Type B pancreatic cell (in vitro differentiated cells): ENCODE measurements around the gene MELK. TPM values are rescaled to one million over a fixed set of nuclear protein-coding genes. Genes with fewer than 3 reads are reported as not detected.

Experiments
- DNase-seq: peaks from one replicate; pipeline ENCODE4 v3.0.0; 2021; ENCODE audit warnings: mixed read lengths; ENCODE audit not compliant: unreplicated experiment; ENCODE audit errors: extremely low spot score
- H3K27ac Mint-ChIP-seq: 2 replicates; pipeline ENCODE4 v1.8.0; 2021; ENCODE audit warnings: mild to moderate bottlenecking, mixed read lengths
- H3K27me3 Mint-ChIP-seq: 2 replicates; pipeline ENCODE4 v1.8.0; 2021; ENCODE audit warnings: mixed read lengths
- H3K36me3 Mint-ChIP-seq: 2 replicates; pipeline ENCODE4 v1.8.0; 2021; ENCODE audit warnings: mixed read lengths
- H3K4me1 Mint-ChIP-seq: one replicate; pipeline ENCODE4 v1.8.0; 2021; ENCODE audit warnings: mixed read lengths; ENCODE audit not compliant: unreplicated experiment
- H3K4me3 Mint-ChIP-seq: 2 replicates; pipeline ENCODE4 v1.8.0; 2021; ENCODE audit warnings: mild to moderate bottlenecking, mixed read lengths
- H3K9me3 Mint-ChIP-seq: 2 replicates; pipeline ENCODE4 v1.8.0; 2021; ENCODE audit warnings: mixed read lengths
- total RNA-seq: library from RNA; stranded (reverse); gene quantifications from 2 replicates; pipeline ENCODE4 v1.2.1, GENCODE V29; 2021; ENCODE audit warnings: low replicate concordance
- TF ChIP-seq, protein P1 (sequence below): fragments of 200-600 bp; sonication (generic); conservative IDR thresholded peaks from 2 replicates; pipeline ENCODE4 v1.5.0; 2021; ENCODE audit warnings: antibody characterized with exemption, mild to moderate bottlenecking

The MELK gene
- total RNA-seq, 1 donor from 2014 or later, result 35.8 TPM

DNA sequence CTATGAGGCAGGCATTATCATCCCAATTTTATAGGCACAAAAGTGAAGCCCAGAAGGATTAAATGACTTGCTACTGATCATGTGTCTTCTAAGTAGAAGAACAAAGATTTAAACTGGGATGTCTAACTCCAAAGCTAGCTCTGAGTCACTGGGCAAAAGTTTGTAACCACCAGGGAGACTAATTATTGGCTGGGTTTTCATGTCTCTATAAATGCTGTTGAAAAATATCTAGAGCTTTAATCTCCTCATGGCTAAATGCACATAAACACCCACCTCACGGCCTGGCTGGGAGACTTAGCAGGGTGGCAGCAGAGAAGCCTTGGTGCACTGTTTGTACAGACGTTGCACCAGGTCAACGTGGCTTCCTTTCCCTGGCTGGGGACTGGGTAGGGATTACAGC lies 144.6 kb downstream of the MELK start:
- no peaks in the 10 kb centered on the region for H3K36me3 Mint-ChIP-seq
- peaks cover 50% of the 10 kb centered on the region for H3K27me3 Mint-ChIP-seq
- peaks cover 3% of the 10 kb centered on the region for H3K4me1 Mint-ChIP-seq
- TF ChIP-seq, protein P1, sequence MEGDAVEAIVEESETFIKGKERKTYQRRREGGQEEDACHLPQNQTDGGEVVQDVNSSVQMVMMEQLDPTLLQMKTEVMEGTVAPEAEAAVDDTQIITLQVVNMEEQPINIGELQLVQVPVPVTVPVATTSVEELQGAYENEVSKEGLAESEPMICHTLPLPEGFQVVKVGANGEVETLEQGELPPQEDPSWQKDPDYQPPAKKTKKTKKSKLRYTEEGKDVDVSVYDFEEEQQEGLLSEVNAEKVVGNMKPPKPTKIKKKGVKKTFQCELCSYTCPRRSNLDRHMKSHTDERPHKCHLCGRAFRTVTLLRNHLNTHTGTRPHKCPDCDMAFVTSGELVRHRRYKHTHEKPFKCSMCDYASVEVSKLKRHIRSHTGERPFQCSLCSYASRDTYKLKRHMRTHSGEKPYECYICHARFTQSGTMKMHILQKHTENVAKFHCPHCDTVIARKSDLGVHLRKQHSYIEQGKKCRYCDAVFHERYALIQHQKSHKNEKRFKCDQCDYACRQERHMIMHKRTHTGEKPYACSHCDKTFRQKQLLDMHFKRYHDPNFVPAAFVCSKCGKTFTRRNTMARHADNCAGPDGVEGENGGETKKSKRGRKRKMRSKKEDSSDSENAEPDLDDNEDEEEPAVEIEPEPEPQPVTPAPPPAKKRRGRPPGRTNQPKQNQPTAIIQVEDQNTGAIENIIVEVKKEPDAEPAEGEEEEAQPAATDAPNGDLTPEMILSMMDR, result no peak
- no peak overlapping the region for H3K4me3 Mint-ChIP-seq
- H3K27ac Mint-ChIP-seq, result no peak overlapping the region
- no peak for DNase-seq
- peaks cover 8% of the 10 kb centered on the region for H3K9me3 Mint-ChIP-seq

DNA sequence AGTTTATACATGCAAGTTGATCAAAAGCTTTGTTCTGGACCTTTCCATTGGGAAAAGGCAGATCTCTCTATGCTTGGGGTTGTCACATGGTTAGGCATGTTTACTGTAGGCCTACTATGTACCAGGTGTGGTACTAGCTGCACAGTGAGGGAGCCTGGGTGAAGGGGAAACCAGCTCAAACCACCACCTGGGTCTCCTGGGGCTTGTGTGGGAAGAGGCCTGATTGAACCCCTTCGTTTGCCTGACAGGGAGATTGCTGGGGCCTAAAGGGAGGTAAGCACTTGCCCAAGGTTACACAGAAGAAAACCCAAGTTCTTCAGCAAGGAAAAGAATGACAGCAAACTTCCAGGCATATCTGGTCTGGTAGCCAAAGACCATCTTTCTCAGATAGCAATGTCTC lies 145.9 kb downstream of the MELK start:
- Mint-ChIP-seq H3K9me3 (peaks cover 2% of the 10 kb centered on the region), H3K4me1 (peaks cover 3% of the 10 kb centered on the region), H3K27me3 (peaks cover 49% of the 10 kb centered on the region), H3K27ac (no peak overlapping the region), H3K36me3 (no peaks in the 10 kb centered on the region), H3K4me3 (no peak overlapping the region)
- TF ChIP-seq, protein P1, result no peak
- DNase-seq, result no peak

DNA sequence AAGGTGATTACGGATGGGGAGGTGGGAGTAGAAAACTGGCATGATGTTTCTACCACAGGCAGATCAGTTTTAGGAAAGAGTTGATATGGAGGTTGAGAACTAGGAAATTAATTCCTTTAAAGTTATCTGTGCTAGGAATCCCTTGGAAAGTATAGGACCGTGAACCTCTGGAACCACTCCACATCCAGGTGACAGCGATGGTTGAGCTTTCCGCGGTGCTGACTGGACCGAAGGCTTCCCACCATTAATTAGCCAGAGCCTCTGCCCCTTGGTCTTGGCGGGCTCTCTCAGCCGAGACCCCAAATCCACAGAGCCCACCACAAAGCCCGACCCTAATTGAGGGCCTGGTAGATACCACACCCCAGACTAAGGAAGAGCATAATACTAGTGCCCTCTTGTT lies 147.3 kb downstream of the MELK start:
- Mint-ChIP-seq H3K4me3 (no peak overlapping the region), H3K27ac (no peak overlapping the region), H3K9me3 (no peaks in the 10 kb centered on the region), H3K4me1 (peaks cover under 1% of the 10 kb centered on the region), H3K27me3 (peaks cover 40% of the 10 kb centered on the region), H3K36me3 (no peaks in the 10 kb centered on the region)
- no peak for DNase-seq
- TF ChIP-seq, protein P1, result no peak

DNA sequence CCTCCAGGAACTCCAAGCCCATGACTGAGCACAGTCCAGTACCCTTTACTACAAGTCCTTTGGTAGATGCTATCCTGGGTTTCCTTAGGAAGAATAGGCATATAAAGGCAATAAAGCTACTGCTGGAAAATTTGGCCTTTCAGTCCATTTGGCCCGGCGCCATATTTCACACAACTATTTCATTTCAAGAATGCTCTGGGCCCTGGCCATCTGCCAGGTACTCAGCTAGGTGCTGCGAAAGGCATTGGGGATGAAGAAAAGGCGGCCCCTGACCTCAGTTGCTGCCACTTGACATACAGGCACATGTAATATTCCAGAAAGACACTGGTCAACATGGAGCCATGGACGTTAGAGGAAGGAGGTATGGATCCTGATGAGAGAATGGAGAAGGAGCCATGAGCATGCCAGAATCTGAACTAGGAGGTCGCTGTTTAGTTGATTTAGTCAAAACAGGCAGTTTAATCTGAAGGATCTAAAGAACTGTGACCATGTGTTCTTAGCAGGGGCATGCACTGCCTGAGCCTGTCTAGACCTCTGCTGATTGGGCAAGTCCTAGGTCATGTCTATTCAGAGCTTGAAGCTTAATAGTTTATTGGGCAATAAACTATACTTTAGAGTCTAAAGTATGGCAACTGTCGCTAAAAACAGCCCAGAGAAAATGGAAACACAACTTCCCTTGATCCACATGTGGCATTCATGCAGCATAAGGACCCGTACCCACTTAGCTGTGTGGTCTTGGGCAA lies 149.3 kb downstream of the MELK start:
- H3K4me3 Mint-ChIP-seq, result no peak overlapping the region
- no peaks in the 10 kb centered on the region for H3K9me3 Mint-ChIP-seq
- TF ChIP-seq, protein P1, result no peak
- no peak overlapping the region for H3K27ac Mint-ChIP-seq
- H3K36me3 Mint-ChIP-seq, result no peaks in the 10 kb centered on the region
- peaks cover 23% of the 10 kb centered on the region for H3K27me3 Mint-ChIP-seq
- DNase-seq, result no peak
- H3K4me1 Mint-ChIP-seq, result no peaks in the 10 kb centered on the region

DNA sequence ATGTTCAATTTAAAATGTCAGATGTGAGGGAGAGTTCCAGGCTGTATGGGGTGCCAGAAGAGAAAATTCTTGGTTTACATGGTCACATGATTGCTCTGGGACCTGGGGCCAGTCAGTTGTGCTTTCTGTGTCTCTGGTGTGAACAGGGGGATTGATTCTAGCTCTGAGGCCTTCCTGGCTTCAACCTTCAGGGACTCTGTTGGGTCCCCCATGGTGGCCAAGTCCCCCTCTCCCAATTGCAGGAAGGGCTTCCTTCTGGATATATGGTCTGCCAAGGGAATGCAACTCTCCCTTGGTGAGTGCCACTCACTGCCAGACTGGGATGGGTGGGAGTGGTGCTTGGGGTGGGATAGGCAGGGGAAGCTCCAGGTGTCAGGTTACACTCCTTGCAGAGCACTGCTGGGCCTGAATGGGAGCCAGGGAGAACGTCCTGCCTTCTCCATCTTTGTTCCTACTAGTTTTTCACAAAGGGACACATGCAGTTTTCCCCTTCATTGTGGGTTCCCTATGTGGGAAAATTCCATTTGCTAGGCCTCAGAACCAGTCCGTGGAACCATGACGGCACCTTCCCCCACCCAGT lies 153.2 kb downstream of the MELK start:
- no peak overlapping the region for H3K4me3 Mint-ChIP-seq
- TF ChIP-seq, protein P1, result no peak

More for the DNA sequence above, 153.2 kb downstream of the MELK start:
- Mint-ChIP-seq H3K9me3 (no peaks in the 10 kb centered on the region), H3K36me3 (no peaks in the 10 kb centered on the region), H3K27me3 (peaks cover 15% of the 10 kb centered on the region), H3K27ac (no peak overlapping the region), H3K4me1 (no peaks in the 10 kb centered on the region)
- DNase-seq, result no peak

Other genes with a start within 250 kb of the MELK start
- 34.7 and 39.9 TPM in 2 replicates for gene RNF38, start 172.6 kb upstream of the MELK start, total RNA-seq